ENCODE results near the gene PINLYP. TPM values are rescaled to one million over a fixed set of nuclear protein-coding genes. Genes with fewer than 3 reads are reported as not detected.
A peak's percentile ranks its signal among the peaks of the same experiment; 100 is the strongest.

PINLYP gene
- total RNA-seq, 1 donor from 2014 or later = 0.73 TPM

DNA sequence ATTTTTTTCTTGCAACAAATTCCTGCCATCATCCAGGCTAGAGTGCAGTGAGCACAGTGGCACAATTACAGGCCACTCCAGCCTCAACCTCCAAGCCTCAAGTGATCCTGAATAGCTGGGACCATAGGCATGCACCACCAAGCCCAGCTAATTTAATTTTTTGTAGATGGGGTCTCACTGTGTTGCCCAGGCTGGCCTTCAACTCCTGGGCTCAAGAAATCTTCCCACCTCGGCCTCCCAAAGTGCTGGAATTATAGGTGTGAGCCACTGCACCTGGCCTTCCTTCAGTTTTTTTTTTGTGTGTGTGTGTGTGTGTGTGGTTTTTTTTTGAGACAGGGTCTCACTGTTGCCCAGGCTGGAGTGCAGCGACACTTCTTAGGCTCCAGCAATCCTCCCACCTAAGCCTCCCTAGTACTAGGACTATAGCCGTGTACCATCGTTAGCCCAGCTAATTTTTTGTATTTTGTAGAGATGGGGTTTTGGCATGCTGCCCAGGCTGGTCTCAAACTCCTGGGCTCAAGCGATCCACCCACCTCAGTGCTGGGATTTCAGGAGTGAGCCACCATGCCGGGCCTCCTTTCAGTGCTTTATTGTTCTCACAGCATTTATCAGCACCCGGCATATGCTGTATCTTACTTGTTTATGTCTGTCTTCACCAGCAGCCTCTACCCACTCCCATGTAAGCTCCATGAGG lies 30.4 kb downstream of the PINLYP start:
- no peak for DNase-seq (ENCODE audit: low read depth, low spot score)

DNA sequence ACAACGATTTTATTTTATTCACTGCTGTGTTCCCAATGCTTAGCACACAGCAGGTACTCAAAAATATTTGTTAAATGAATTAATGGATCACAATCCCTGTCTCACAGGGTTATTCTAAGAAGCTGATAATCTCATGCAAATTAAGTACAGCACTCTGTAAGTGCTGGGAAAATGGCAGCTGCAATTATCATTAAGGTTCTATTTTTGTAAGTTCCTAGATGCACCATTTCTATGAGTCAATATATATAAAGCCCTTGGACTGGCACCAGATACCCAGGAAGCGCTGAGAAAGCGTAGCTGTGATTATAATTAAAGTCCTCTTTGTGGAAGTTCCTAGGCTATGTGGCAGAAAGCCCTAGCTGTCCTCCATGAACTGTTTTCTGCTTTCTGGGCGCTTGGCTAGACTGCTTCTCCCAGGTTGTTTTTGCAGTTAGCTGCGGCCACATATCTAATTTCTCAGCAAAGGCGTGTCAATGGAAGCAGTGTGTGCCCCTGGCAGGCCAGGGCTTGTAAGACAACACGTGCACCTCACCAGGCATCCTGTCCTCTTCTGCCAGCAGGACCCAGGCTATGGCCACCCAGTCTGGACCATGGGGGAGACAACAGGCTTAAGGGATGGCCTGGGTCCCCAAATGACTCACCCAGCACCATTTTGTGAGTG lies 31.1 kb downstream of the PINLYP start:
- no peak for DNase-seq (ENCODE audit: low read depth, low spot score)

DNA sequence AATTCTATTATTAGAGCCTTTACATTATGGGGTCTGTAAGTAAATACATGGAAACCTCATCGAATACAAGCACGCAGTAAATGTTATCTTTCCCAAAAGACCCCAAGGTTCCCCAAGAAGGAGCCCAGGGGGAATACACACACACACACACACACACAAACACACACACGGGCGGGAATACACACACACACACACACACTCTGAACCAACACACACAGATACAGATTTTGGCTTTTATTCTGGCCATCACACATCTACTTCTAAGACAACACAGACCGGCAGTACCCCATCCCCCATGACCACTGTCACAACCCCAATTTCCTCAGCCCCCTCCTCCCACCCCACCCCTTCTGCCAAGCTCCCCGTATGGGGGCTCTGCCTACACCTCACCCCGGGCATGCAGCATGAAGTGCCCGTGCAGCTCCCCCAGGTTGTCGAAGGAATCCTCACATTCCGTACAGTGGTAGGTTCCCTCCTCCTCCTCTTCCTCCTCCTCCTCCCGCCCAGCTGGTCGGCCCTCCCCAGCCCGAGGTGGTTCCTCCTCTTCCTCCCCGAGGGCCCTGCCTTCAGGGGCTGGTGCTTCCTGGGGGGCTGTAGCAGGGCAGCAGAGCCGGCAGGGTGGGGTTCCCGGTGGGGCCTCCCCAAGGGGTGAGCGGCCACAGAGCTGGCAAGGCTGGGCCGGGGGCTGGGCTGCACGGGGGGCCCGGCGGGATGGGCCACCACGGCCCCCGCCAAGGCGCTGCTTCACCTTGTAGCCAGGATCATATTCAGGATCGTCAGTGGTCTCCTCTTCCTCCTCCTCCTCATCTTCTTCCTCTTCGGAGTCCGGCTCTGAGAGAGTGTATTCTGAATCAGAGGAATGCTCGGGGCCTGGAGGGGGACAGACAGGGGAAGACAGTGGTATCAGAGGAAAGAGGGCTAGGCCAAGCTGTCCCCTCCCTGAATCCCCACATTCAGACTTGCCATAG lies 31.9 kb downstream of the PINLYP start:
- no peak for DNase-seq (ENCODE audit: low read depth, low spot score)

DNA sequence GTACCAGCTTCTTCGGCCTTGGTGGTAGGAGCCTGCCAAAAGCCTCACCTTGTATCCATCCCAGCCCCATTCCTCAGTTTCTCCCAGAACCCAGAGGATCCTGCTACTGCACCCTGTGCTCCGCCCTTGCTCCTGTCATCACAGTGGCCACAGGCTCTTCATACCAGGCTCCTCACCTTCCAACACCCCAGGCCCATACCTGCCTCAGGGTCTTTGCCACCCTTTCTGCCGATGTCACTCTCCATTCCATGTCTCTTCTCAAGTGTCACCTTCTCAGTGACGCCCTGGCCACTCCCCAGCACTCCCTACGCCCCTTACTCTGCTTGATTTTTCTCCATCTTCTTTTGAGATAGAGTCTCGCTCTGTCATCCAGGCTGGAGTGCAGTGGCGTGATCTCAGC lies 34.3 kb downstream of the PINLYP start:
- no peak for DNase-seq (ENCODE audit: low read depth, low spot score)

DNA sequence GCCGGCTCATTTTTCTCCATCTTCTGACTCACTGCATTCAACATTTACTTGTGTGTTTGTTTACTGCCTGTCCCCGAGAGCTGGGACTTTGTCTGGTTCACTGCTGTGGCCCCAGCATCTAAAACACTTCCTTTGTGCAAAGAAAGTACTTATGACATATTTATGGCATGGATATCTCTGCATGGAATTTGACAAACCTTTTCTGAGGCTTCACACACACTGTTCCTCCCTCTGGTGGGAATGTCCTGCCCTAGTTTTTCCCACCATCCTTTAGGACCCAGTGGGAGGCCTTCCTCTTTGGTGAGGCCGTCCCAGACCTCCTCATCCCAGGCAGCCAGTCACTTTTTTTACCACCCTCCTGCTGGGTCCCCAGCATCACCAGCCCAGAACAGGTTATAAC lies 34.9 kb downstream of the PINLYP start:
- no peak for DNase-seq (ENCODE audit: low read depth, low spot score)

DNA sequence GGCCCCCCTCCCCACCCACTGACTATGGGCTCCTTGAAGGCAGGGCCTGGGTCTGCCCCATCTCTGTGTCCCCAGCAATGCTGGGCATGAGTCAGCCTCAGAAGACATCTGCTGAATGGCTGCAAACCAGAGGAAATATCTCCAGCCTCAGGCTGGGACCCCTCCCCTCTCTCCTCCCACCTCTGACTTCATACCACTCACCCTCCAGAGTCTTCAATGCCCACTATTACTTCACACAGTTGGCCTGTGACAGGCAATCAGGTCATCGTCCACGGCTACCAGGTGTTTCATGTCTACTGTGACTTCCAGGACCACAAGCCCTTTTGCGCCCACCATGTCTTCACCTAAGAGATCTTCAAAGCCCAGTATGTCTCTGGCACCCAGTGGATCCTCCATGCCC lies 36.2 kb downstream of the PINLYP start, which contains the start of gene SRRM5:
Gene SRRM5 (plus strand): TSS at position 301 of the 400 bp plus-strand sequence. CDS start 34 bp downstream, at position 335.
- no peak for DNase-seq (ENCODE audit: low read depth, low spot score)

DNA sequence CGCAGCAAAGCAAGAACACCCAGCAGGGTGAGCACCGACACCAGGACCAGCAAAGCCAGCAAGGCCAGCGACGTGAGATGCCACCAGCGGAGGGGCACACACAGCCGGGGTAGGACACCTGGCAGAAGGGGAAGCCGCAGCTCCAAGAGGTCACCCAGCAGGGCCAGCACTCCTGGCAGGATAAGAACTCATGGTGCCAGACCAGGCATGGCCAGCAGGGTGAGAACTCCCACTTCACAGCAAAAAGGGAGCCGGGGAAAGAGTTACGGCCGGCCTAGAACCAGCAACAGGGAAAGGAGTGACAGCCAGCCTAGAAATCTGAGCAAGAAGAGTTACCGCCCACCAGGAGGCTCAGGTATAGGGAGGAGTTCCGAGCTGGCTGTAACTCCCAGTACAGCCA lies 36.8 kb downstream of the PINLYP start:
- DNase-seq (ENCODE audit: low read depth, low spot score) = no peak

DNA sequence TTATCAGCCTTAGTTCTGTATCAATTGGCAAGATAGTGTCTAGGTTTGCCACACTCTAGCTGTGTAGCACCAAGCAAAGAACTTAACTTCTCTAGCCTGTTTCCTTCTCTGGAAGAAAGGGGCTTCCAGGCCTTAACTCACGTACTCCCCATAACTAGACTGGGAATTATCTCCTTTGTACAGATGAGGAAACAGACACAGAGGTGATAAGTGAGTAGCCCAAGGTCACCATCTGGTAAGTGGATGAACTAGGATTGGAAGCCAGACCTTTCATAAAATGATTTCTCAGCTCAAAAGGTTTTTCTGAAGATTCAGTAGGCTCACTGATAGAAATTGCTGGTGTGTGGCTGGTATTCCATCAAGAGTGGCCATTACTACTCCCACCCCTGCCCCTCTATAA lies 40.7 kb downstream of the PINLYP start:
- DNase-seq (ENCODE audit: low read depth, low spot score) = no peak

DNA sequence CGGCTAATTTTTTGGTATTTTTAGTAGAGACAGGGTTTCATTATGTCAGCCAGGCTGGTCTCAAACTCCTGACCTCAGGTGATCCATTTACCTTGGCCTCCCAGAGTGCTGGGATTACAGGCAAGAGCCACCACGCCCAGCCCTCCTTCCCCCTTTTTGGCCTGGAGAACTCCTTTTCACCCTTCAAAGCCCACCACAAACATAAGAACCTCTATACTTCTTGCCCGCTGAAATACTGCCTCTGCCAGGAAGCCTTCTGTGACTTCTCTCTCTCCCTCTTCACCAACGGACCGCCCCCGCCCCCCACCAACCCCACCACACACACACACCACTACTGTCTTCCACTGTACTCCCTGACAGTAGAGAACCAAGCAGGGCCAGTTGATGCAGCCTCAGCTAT lies 41.4 kb downstream of the PINLYP start:
- DNase-seq (ENCODE audit: low read depth, low spot score) = no peak

DNA sequence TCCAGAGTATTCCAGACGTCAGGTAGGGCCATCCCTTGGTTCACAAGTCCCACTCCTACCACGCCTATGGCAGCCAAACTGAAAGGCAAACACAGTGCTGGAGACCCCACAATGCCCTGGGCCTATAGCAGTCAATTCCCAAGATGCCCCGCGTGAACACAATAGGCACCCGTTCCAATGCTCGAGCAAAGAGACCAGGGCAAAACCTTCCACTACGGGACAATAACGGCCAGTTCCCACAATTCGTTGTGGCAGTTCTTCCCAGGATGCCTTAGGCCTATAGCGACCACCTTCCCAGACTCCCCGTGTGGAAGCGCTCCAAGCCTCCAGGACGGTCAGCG lies 43.3 kb downstream of the PINLYP start:
- no peak for DNase-seq (ENCODE audit: low read depth, low spot score)

DNA sequence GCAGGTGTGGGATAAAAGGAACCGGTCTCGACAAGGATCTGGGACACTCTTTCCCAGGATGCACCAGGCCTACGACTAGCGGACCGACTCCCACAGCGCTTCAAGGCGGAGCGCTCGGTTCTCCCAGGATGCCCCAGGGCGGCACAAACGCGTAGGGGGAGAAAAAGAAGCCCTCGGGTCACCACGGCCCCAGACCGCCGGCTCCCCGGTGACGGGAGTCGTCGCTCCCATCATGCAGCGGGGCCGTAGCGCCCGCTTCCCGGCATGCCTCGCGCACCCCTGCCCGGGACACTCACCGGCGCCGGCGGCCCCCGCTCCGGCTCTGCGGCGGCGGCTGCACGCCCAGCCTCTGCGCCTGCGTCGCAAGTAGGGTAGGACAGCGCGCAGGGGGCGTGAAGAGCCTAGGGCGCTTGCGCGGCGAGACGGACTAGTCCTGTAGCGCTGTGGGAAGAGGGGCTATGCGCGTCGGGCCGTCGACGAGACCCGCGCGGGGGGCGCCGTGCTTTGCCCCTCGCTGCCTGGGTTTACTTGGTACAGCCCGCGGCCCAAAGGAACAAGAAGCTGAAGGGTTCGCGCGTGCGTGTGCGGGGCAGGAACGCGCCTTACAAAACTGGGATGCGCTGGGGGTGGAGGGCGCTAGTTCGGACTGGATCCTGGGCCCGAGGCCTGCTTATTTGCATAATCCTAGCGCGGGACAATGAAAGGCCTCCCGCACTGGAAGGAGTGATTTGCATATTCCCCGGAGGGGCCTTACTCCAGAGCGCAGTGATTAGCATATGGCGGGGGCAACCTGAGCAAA lies 43.9 kb downstream of the PINLYP start, which contains the start of gene ZNF428:
Gene ZNF428 (minus strand): TSS at position 368 of the 799 bp plus-strand sequence. CDS start 5,325 bp downstream, outside the sequence.
- peak; percentile 75 for DNase-seq (ENCODE audit: low read depth, low spot score)

DNA sequence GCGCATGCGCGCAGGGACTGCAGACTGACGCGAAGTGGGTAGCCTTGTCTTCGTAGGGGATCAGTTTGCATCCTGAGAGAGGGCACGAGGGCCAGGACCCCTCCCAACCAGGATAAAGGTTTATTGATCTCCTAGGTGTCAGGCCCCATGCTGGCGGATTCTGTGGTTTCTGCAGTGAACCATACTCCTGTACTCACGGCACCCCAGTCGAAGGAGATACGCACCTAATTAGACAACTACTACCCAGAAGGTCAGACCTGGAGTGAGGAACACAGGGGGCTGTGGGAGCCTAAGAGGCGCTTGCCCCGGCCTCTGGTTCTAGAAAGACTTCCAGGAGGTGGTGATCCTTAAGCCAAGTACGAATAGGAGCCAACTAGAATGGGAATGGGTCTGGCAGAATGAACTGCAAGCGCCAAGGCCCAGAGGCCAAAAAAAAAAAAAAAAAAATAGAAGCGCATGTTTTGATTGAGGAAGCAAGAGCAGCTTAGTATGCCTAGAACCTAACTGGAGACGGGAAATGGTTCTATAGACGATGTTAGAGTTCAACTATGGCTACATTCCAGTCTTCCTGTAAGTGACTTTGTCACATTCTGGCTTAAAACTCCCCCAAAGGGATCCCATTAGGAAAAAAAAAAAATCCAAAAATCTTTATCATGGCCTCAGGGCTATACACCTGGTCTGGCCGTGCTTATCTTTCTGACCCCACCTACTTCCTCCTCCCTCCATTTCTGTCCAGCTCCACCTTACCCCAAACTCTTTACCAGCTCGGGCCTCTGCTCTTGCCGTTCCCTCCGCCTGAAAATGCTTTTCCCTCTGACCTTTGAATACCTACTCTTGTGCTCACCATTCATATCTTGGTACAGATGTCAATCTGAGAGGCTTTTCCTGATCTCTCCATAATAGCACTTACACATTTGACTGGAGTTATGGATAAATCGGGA lies 44.7 kb downstream of the PINLYP start:
- no peak for DNase-seq (ENCODE audit: low read depth, low spot score)

DNA sequence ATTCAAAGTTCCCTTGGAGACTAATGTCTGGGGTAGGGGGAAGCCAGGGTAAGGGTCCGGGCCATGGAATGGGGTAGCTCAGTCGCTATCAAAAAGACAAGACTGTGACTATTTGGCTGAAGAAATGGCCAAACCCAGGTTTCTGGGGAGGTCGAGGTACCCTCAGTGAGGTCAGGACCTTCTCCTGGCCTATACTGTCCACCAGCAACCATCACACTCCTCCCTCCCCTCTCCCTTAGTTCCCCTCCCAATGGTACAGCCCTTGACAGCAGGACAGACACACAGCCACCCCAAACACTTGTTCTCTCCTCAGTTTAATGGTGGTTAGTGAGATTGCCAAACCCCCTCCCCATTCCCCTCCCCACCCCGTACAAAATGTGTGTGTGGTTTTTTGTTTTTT lies 46.5 kb downstream of the PINLYP start:
- no peak for DNase-seq (ENCODE audit: low read depth, low spot score)

DNA sequence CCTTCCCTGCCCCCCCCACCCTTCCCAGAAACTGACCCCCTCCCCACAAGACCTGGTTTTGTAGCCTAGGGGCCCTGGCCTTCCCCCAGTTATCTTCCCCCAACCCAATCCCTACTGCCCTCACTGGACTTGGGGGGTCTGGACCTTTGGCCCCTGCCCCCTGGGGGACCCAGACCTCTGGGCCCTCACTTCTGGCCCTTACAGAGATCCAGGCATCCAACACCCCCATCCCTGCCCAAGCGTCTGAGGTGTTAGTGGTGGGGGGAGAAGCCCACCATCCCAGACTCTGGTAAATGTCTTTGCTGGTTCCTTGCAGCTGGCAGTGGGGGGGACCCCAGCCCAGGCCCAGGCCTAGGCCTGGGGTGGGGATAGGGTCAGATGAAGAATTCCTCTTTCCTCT lies 47.4 kb downstream of the PINLYP start:
- no peak for DNase-seq (ENCODE audit: low read depth, low spot score)

DNA sequence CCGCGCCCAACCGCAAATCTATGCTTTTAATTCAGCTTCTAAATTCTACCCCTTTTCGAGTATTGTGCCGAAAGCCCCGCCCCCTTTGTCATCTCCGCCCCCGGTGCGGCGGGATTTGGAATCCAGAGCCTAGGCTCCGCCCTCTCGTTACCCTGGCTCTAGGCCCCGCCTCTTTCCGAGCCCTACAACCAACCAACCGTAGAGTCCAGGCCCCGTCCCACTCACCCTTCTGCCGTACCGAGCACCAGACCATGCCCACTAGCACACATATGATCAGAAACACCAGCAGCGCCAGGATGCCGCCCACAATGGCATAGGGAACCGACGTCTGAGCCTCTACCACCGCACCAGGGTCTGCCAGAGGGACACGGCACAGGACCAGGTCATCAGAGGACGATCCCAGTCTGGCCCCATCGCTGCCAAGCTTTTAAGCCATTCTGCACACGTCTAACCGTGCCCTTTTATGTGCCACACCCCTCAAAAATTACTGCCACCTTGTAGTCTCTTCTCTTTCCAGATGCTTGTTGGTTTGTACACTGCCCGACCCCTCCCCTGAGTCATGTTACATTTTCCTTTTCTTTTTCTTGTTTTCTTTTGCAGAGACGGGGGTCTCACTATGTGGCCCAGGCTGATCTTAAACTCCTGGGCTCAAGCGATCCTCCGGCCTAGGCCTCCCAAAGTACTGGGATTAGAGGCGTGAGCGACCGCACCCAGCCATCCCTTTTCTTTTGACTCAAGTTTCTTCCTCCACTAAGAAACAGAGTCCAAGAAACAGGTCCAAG lies 48.5 kb downstream of the PINLYP start:
- no peak for DNase-seq (ENCODE audit: low read depth, low spot score)

DNA sequence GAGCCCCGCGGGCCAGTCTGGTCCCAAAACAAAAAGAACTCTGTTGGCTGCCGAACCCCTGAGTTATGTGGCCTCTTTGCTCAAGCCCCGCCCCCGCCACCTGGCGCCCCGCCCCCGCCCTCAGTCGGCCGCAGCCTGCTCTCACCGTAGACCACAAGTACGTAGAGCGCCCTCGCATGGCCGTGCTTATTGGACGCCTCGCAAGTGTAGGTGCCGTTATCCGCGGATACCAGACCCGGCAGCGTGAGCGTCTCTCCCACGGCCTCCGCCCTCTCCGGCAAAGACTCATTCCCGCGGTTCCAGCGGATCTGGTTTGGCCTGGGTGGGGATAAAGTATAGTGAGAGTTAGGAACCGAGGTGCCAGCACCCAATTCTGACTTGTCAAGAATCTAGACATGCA lies 49.3 kb downstream of the PINLYP start:
- no peak for DNase-seq (ENCODE audit: low read depth, low spot score)

DNA sequence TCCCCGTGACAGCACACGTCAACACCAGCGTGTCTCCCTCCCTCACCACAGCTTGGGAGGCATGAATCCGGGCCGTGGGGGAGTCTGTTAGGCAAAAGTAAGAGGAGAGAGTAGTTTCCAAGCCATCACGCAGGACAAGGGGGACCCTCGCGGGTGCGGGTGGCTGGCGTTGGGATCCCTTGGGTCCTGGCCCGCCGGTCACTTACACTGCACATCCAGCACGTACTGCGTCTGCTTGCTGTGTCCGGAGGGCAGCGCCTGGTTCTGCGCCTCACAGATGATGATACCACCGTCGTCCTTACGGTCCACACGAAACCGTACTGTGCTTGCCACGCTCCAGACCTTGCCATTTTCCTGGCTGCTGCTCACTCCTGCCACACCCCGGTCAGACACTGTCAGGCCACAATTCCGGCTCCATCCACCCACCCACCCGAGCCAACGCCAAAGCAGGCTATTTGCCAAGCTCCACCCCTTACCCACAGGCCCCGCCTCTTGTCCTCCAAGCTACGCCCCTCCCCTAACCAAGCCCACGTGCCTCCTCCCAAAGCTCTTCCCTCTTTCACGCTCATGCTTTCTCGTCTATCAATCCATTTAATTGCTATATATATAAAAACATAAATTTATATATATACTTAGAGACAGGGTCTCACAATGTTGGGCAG lies 50.4 kb downstream of the PINLYP start:
- no peak for DNase-seq (ENCODE audit: low read depth, low spot score)

DNA sequence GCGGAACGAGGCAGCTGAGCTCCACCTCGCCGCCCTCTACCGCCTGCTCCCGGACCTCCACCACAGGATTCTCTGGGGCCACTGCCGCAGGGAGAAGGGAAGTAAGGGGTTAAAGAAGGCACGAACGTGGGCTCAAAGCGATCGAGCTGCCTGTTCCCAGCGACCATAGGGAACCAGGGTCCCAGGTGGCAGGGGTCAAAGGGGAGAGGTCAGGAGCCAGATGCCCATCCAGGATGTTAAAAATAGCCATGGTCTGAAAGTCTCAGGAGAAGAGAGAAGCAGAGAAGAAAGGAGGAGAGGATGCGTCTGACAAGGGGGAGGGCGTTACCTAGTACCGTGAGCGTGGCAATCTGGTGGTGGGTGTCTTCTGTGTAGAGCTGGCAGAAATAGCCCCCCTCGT lies 51.2 kb downstream of the PINLYP start:
- DNase-seq (ENCODE audit: low read depth, low spot score) = no peak
